K562 (cell line): ENCODE measurements around the gene ABCG5. TPM values are rescaled to one million over a fixed set of nuclear protein-coding genes. Genes with fewer than 3 reads are reported as not detected.

ENCODE experiments used
- ATAC-seq: fragments of 200-7000 bp; cut with Tn5 transposase; 3 replicates; pipeline ENCODE4 v1.9.1; 2020; ENCODE audit warnings: moderate library complexity
- BruUV-seq: library from RNA; stranded (reverse); fragments of 400-500 nt; replicated peaks from 2 replicates; lab custom pipeline; 2021; lab: Mats Ljungman, UMichigan
- CTCF ChIA-PET: fragments of 300-600 bp; formaldehyde crosslinking; extraction: SDS; loops from one replicate; lab custom pipeline; 2021; ENCODE audit warnings: low intra/inter-chr PET ratio; lab: Yijun Ruan, JAX
- POLR2A ChIA-PET: fragments of 300-600, 350-650 bp; sonication (Branson Sonifier 250); formaldehyde crosslinking; extraction: SDS; loops from one replicate; lab custom pipeline; 2021; ENCODE audit warnings: antibody characterized with exemption, inconsistent platforms; lab: Yijun Ruan, JAX
- DNase-seq, 4 experiments: peaks; one replicate each; pipeline versions ENCODE4 v3.0.0 to v3.0.0-alpha.2; 2011 to 2018; ENCODE audit warnings: low spot score in 3 of 4, mixed read lengths in 3 of 4; ENCODE audit errors: extremely low read depth in 1 of 4
- FAIRE-seq: peaks from 2 replicates; lab custom pipeline; 2011; peaks lifted over from hg19 to GRCh38; lab: Jason Lieb, UNC
- H2AFZ ChIP-seq: 2 replicates; pipeline ENCODE4 v1.6.0; 2011; ENCODE audit warnings: low read depth, low read length, control low read depth, inconsistent platforms
- H3K27ac ChIP-seq: fragments of 200-600 bp; 3 replicates; pipeline ENCODE4 v1.8.0; 2011; ENCODE audit warnings: low read depth, mild to moderate bottlenecking, control low read depth, inconsistent platforms, low read length, moderate library complexity, mixed read lengths; ENCODE audit errors: extremely low read depth
- H3K27me3 ChIP-seq, 2 experiments: fragments of 300-600 bp in 1 of 2; 2 replicates in 1 of 2; 3 replicates in 1 of 2; pipeline versions ENCODE4 v1.6.0 to v1.8.0; 2011; ENCODE audit warnings: inconsistent platforms in 2 of 2, low read length in 2 of 2, mild to moderate bottlenecking in 1 of 2, mixed read lengths in 1 of 2, moderate library complexity in 1 of 2; ENCODE audit not compliant: control insufficient read depth in 2 of 2, insufficient read depth in 2 of 2
- H3K36me3 ChIP-seq: fragments of 300-600 bp; 3 replicates; pipeline ENCODE4 v1.8.0; 2011; ENCODE audit warnings: mild to moderate bottlenecking, low read length, inconsistent platforms; ENCODE audit not compliant: control insufficient read depth, insufficient read depth
- H3K4me1 ChIP-seq, 2 experiments: fragments of 200-600 bp in 1 of 2; replicated peaks in 1 of 2; 2 replicates in 1 of 2; 3 replicates in 1 of 2; pipeline versions ENCODE4 v1.5.1 to v1.8.0; 2011; ENCODE audit warnings: inconsistent platforms in 2 of 2, low read length in 2 of 2, mild to moderate bottlenecking in 1 of 2, mixed read lengths in 1 of 2, moderate library complexity in 1 of 2; ENCODE audit not compliant: control insufficient read depth in 2 of 2, insufficient read depth in 2 of 2
- H3K4me2 ChIP-seq: 2 replicates; pipeline ENCODE4 v1.6.1; 2011; ENCODE audit warnings: low read length, control low read depth, inconsistent platforms, mixed read lengths; ENCODE audit not compliant: insufficient read depth
- H3K4me3 ChIP-seq: fragments of 200-600 bp; sonication (generic), shearing (Covaris generic); 2 replicates; pipeline ENCODE4 v1.5.1; 2016; ENCODE audit warnings: control low read depth, inconsistent platforms
- H3K79me2 ChIP-seq: fragments of 200-600 bp; 3 replicates; pipeline ENCODE4 v1.8.0; 2011; ENCODE audit warnings: low read length, inconsistent platforms; ENCODE audit not compliant: control insufficient read depth, insufficient read depth
- H3K9ac ChIP-seq, 2 experiments: 2 replicates each; pipeline versions ENCODE4 v1.6.0 to v1.6.1; 2011; ENCODE audit warnings: low read depth in 2 of 2, low read length in 2 of 2, control low read depth in 1 of 2, inconsistent platforms in 1 of 2, mild to moderate bottlenecking in 1 of 2, mixed read lengths in 1 of 2; ENCODE audit not compliant: insufficient read depth in 1 of 2
- H3K9me1 ChIP-seq: one replicate; pipeline ENCODE4 v1.6.0; 2011; ENCODE audit warnings: inconsistent platforms, mild to moderate bottlenecking, low read length, moderate library complexity; ENCODE audit not compliant: control insufficient read depth, insufficient read depth
- H3K9me3 ChIP-seq: replicated peaks from 2 replicates; pipeline ENCODE4 v1.5.1; 2011; ENCODE audit warnings: low read depth, low read length, inconsistent platforms; ENCODE audit not compliant: control insufficient read depth, insufficient read depth
- H4K20me1 ChIP-seq: replicated peaks from 2 replicates; pipeline ENCODE4 v1.6.1; 2011; ENCODE audit warnings: low read length, inconsistent platforms, mixed read lengths; ENCODE audit not compliant: control insufficient read depth, insufficient read depth
- COPS2 ChIP-seq: fragments of 450-650 bp; conservative IDR thresholded peaks from 2 replicates; pipeline ENCODE4 v1.6.1; 2016; ENCODE audit warnings: mild to moderate bottlenecking, moderate library complexity
- CREM ChIP-seq: IDR thresholded peaks from 2 replicates; pipeline ENCODE4 v1.6.1; 2014; ENCODE audit warnings: antibody characterized with exemption, low read depth
- MTA1 ChIP-seq: fragments of 450-650 bp; IDR thresholded peaks from 2 replicates; pipeline ENCODE4 v1.6.1; 2017; ENCODE audit warnings: borderline replicate concordance
- SAFB ChIP-seq: fragments of 200-400 bp; formaldehyde crosslinking; IDR thresholded peaks from 2 replicates; pipeline ENCODE4 v1.6.1; 2017; ENCODE audit warnings: low read depth, low read length, borderline replicate concordance
- SIX5 ChIP-seq, 2 experiments: IDR thresholded peaks; 2 replicates each; pipeline ENCODE4 v1.6.1; 2011; ENCODE audit warnings: low read length in 2 of 2, borderline replicate concordance in 1 of 2, low read depth in 1 of 2, mild to moderate bottlenecking in 1 of 2, moderate library complexity in 1 of 2; ENCODE audit not compliant: insufficient read depth in 1 of 2
- SREBF2 ChIP-seq: sonication (generic); formaldehyde crosslinking; IDR thresholded peaks from 2 replicates; pipeline ENCODE4 v1.4.0; 2020; ENCODE audit warnings: mild to moderate bottlenecking, missing genetic modification reagents
- ZBTB7A ChIP-seq: IDR thresholded peaks from 2 replicates; pipeline ENCODE4 v1.6.1; 2011; ENCODE audit warnings: low read depth, mild to moderate bottlenecking, low read length, moderate library complexity, borderline replicate concordance; ENCODE audit not compliant: control insufficient read depth
- ZNF140 ChIP-seq: fragments of 250-450 bp; sonication (Bioruptor Pico); IDR thresholded peaks from 2 replicates; pipeline ENCODE4 v1.8.0; 2021; ENCODE audit warnings: moderate library complexity, mild to moderate bottlenecking, inconsistent platforms
- ZNF780A ChIP-seq: fragments of 250-450 bp; sonication (Bioruptor Pico); IDR thresholded peaks from 2 replicates; pipeline ENCODE4 v1.5.0; 2021; ENCODE audit warnings: mild to moderate bottlenecking
- WGBS: fragments of 100-300 bp; shearing (Covaris generic); methylation state at CpG from one replicate; pipeline ENCODE4 v1.1.6; 2016; ENCODE audit warnings: low coverage, mixed read lengths; ENCODE audit not compliant: insufficient coverage; ENCODE audit errors: missing lambda C conversion rate; 5-methylcytosine and 5-hydroxymethylcytosine counted together
- in situ Hi-C: fragments of 300-500 bp; cut with MboI; formaldehyde crosslinking; loops from 4 replicates; pipeline ENCODE4 v1.15.0; 2018; ENCODE audit warnings: inconsistent platforms, mixed read lengths
- intact Hi-C: fragments of 100-400 bp; cut with micrococcal nuclease; formaldehyde crosslinking; loops from 2 replicates; pipeline ENCODE4 v1.14.2; 2022
- polyA plus RNA-seq, 8 experiments: library from polyadenylated mRNA; depleted of rRNA in 4 of 8; stranded (reverse) in 5 of 8; unstranded in 3 of 8; fragments of >200 nt; fragmentation: Nextera tagmentation in 2 of 8; fragmentation: Illumina TruSeq in 1 of 8; extraction: Ambion mirVana in 2 of 8; extraction: Trizol in 1 of 8; gene quantifications; 2 replicates each; pipeline versions ENCODE4 v1.2.1 to v1.2.3, GENCODE V29; 2011 to 2014; ENCODE audit warnings: inconsistent platforms in 1 of 8, missing spikeins in 1 of 8
- total RNA-seq, 7 experiments: library from RNA; depleted of rRNA in 6 of 7; stranded (reverse); fragments of >200 nt in 6 of 7; fragmentation: Illumina TruSeq in 2 of 7; extraction: Trizol in 2 of 7; gene quantifications; 2 replicates each; pipeline versions ENCODE4 v1.2.1 to v1.2.3, GENCODE V29; 2011 to 2021; ENCODE audit warnings: low replicate concordance in 1 of 7
- TF ChIP-seq, protein P1 (sequence below): IDR thresholded peaks from 3 replicates; pipeline ENCODE4 v1.6.1; 2011; ENCODE audit warnings: borderline replicate concordance, mild to moderate bottlenecking; ENCODE audit not compliant: insufficient read length, insufficient read depth
- TF ChIP-seq, protein P2 (sequence below): fragments of 200-400 bp; formaldehyde crosslinking; IDR thresholded peaks from 2 replicates; pipeline ENCODE4 v1.6.1; 2017; ENCODE audit warnings: mild to moderate bottlenecking, low read depth, low read length, moderate library complexity
- TF ChIP-seq, protein P3 (sequence below): sonication (generic); formaldehyde crosslinking; IDR thresholded peaks from 2 replicates; pipeline ENCODE4 v1.9.0; 2022; ENCODE audit warnings: mild to moderate bottlenecking, missing genetic modification reagents

The ABCG5 gene
- total and polyA plus RNA-seq, 9 of the 15 experiments (the other 6 are each of a cell fraction or from before 2014, with no cell fraction given), result 0.01 TPM; not detected in 7

DNA sequence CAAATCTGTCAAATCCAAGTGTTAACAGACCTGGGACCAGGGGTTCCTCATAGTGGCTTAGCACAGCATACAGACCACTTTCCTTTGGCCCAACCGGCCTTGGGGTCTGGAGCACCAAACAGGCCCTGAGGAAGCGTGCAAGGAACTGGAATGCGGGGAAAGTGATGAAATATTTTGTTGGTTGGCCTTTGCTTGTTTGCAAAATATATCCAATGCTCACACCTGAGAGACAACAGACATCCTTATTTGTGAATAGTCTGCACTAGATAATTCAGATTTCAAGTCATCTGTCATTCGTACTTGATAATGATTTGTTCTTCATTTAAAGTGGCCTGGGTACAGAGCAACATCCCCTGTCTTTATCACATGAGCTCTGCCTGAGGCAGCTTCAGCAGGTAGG, 43.7 kb upstream of the ABCG5 start:
- 55% methylated on average over 4 of the region's 4 CpGs for WGBS
- H3K4me3 ChIP-seq, result no peak overlapping the region
- in situ Hi-C loops, result no loop called here
- H2AFZ ChIP-seq, result no peak overlapping the region
- H3K79me2 ChIP-seq, result no peaks in the 10 kb centered on the region
- no peaks in the 10 kb centered on the region for H3K4me1 ChIP-seq
- no peak for FAIRE-seq
- no peak overlapping the region for H3K27ac ChIP-seq
- peaks cover 0 to 10% of the 10 kb centered on the region in 2 experiments; a peak in 2 of 5 replicates for H3K27me3 ChIP-seq
- H3K4me2 ChIP-seq, result no peak overlapping the region
- TF ChIP-seq MTA1, result no peak
- TF ChIP-seq, protein P1, sequence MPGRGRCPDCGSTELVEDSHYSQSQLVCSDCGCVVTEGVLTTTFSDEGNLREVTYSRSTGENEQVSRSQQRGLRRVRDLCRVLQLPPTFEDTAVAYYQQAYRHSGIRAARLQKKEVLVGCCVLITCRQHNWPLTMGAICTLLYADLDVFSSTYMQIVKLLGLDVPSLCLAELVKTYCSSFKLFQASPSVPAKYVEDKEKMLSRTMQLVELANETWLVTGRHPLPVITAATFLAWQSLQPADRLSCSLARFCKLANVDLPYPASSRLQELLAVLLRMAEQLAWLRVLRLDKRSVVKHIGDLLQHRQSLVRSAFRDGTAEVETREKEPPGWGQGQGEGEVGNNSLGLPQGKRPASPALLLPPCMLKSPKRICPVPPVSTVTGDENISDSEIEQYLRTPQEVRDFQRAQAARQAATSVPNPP, result no peak
- no peak for TF ChIP-seq ZBTB7A
- TF ChIP-seq, protein P2, sequence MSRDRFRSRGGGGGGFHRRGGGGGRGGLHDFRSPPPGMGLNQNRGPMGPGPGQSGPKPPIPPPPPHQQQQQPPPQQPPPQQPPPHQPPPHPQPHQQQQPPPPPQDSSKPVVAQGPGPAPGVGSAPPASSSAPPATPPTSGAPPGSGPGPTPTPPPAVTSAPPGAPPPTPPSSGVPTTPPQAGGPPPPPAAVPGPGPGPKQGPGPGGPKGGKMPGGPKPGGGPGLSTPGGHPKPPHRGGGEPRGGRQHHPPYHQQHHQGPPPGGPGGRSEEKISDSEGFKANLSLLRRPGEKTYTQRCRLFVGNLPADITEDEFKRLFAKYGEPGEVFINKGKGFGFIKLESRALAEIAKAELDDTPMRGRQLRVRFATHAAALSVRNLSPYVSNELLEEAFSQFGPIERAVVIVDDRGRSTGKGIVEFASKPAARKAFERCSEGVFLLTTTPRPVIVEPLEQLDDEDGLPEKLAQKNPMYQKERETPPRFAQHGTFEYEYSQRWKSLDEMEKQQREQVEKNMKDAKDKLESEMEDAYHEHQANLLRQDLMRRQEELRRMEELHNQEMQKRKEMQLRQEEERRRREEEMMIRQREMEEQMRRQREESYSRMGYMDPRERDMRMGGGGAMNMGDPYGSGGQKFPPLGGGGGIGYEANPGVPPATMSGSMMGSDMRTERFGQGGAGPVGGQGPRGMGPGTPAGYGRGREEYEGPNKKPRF, result no peak
- no peak for TF ChIP-seq SAFB
- no peak for TF ChIP-seq CREM
- no peak for TF ChIP-seq ZNF140 (CRISPR knock-in tag)
- no peak for TF ChIP-seq SREBF2
- TF ChIP-seq COPS2, result no peak
- no peak for TF ChIP-seq SIX5 (IDR thresholded peaks at IDR 0.05; ENCODE audit: borderline replicate concordance in 1 of 2, insufficient read depth in 1 of 2, low read depth in 1 of 2, low read length in 2 of 2)
- no peak for TF ChIP-seq ZNF780A (CRISPR knock-in tag)
- TF ChIP-seq, protein P3, sequence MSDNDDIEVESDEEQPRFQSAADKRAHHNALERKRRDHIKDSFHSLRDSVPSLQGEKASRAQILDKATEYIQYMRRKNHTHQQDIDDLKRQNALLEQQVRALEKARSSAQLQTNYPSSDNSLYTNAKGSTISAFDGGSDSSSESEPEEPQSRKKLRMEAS (CRISPR knock-in tag), result no peak
- TF ChIP-seq, all 486 proteins: peak for 0
- intact Hi-C loops, result no loop called here
- ChIA-PET POLR2A (no interaction called here), CTCF (no interaction called here)
- Histone ChIP-seq H3K36me3 (peaks cover 9% of the 10 kb centered on the region; the same call in 2 of the 3 replicates), H3K9me3 (no peaks in the 10 kb centered on the region), H3K9ac (no peak overlapping the region), H3K9me1 (no peaks in the 10 kb centered on the region), H4K20me1 (peaks cover 4% of the 10 kb centered on the region; the same call in 1 of the 2 replicates)
- BruUV-seq, result no TSS peak
- DNase-seq, result peak in 2 of 4 experiments; percentile 1 to 2
- ATAC-seq, result no peak
